Nephron (organoid): Measurements from ENCODE around the gene SPATS2L.

Experiments used
- H3K27ac Mint-ChIP-seq, 3 experiments: 2 replicates each; pipeline ENCODE4 v1.8.0; 2020; ENCODE audit warnings: mixed read lengths in 3 of 3, mild to moderate bottlenecking in 2 of 3, moderate library complexity in 1 of 3
- H3K27me3 Mint-ChIP-seq: 2 replicates; pipeline ENCODE4 v1.8.0; 2021; ENCODE audit warnings: low read depth, mild to moderate bottlenecking, moderate library complexity, mixed read lengths
- H3K36me3 Mint-ChIP-seq: 2 replicates; pipeline ENCODE4 v1.8.0; 2020; ENCODE audit warnings: low read depth, mixed read lengths
- H3K4me1 Mint-ChIP-seq: 2 replicates; pipeline ENCODE4 v1.8.0; 2020; ENCODE audit warnings: mixed read lengths
- H3K4me3 Mint-ChIP-seq, 3 experiments: 2 replicates each; pipeline ENCODE4 v1.8.0; 2020; ENCODE audit warnings: mild to moderate bottlenecking in 3 of 3, mixed read lengths in 3 of 3, moderate library complexity in 2 of 3
- H3K9me3 Mint-ChIP-seq: 2 replicates; pipeline ENCODE4 v1.8.0; 2020; ENCODE audit warnings: mixed read lengths
- CTCF ChIP-seq, 3 experiments: fragments of 200-600 bp; sonication (generic); IDR thresholded peaks; one replicate each; pipeline ENCODE4 v1.5.0; 2021; ENCODE audit warnings: antibody characterized with exemption in 3 of 3; ENCODE audit not compliant: unreplicated experiment in 3 of 3

Gene SPATS2L

GRCh38 chr2:200377355-200378336 is 71.2 kb downstream of the SPATS2L start:
- TF ChIP-seq CTCF (IDR thresholded peaks at IDR 0.05; ENCODE audit: unreplicated experiment in 3 of 3): no peak
- Mint-ChIP-seq H3K9me3 (no peaks in the 10 kb centered on the region), H3K4me3 (no peak overlapping the region), H3K27ac (peak overlapping the region; percentile 80 to 91 (median 89)), H3K36me3 (no peaks in the 10 kb centered on the region), H3K27me3 (no peaks in the 10 kb centered on the region), H3K4me1 (peaks cover 78% of the 10 kb centered on the region)

DNA sequence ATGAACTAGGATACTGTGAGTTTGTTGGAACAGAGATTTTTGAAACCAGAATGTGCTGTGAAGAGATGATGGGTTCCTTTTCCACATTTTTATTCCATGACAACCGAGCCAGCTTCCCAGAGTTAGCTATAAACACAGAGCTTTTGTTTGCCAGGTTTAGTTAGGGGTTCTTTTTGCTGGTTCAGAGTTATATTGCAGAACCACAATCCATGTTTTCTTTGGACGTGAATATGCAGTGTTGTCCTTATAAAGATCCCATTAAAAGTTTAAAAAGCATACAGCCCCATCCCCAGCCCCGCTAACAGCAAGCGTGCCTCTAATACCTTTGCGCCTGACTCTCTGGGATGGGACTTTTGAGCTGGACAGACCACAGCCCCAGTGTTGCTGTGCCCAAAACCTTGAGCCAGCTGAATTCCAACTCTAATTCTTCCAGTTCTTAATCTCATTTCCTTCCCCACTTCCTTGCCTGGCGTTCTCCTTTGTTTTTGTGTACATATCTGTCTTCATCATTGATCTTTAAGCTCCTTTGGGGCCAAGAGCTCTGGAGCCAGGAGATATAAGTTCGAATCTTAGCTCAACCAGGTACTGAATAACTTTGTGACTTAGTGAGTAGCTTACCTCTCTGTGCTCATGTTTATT is 72.3 kb downstream of the SPATS2L start:
- peak overlapping the region in 1 of 3 experiments; percentile 0 for H3K4me3 Mint-ChIP-seq
- peaks cover 87% of the 10 kb centered on the region for H3K4me1 Mint-ChIP-seq
- peak overlapping the region; percentile 80 to 91 (median 89) for H3K27ac Mint-ChIP-seq
- no peak for TF ChIP-seq CTCF (IDR thresholded peaks at IDR 0.05; ENCODE audit: unreplicated experiment in 3 of 3)
- no peaks in the 10 kb centered on the region for H3K36me3 Mint-ChIP-seq
- H3K27me3 Mint-ChIP-seq: no peaks in the 10 kb centered on the region
- H3K9me3 Mint-ChIP-seq: no peaks in the 10 kb centered on the region

DNA sequence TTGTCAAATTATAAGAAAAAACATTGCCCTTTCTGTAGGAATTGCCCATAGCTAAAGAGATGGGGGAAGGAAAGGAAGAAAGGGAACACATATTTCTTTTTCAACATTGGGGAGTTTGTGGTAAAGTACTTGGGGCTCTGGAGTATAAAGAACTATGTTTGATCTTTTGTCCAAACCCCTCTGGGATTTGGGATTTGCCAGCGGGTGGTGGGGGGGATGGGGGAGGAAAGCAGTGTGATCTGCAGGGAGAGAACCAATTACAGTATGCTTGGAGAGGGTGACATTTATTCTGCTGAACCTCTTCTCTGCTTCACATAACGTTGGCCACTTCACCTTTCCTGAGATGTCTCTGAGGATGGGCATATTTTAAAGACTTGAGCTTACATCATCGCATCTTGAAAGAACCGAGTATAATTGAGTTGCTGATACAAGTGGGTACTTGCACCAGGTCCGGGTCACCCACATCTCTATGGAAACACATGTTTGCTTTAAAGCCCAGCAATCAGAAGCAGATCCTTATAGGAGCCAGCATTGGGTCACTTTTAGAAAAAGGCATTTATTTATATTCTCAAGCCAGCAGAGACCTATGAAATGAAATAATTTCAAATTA is 73.1 kb downstream of the SPATS2L start:
- no peak for TF ChIP-seq CTCF (IDR thresholded peaks at IDR 0.05; ENCODE audit: unreplicated experiment in 3 of 3)
- Mint-ChIP-seq H3K27me3 (no peaks in the 10 kb centered on the region), H3K4me3 (no peak overlapping the region), H3K27ac (peak overlapping the region; percentile 80 to 91 (median 89)), H3K9me3 (no peaks in the 10 kb centered on the region), H3K36me3 (no peaks in the 10 kb centered on the region), H3K4me1 (peaks cover 81% of the 10 kb centered on the region)

GRCh38 chr2:200380091-200380561 is 73.6 kb downstream of the SPATS2L start:
- Mint-ChIP-seq H3K4me1 (peaks cover 76% of the 10 kb centered on the region), H3K27ac (peak overlapping the region; percentile 80 to 91 (median 89)), H3K4me3 (no peak overlapping the region), H3K36me3 (peaks cover 2% of the 10 kb centered on the region), H3K9me3 (no peaks in the 10 kb centered on the region), H3K27me3 (no peaks in the 10 kb centered on the region)
- TF ChIP-seq CTCF (IDR thresholded peaks at IDR 0.05; ENCODE audit: unreplicated experiment in 3 of 3): no peak

DNA sequence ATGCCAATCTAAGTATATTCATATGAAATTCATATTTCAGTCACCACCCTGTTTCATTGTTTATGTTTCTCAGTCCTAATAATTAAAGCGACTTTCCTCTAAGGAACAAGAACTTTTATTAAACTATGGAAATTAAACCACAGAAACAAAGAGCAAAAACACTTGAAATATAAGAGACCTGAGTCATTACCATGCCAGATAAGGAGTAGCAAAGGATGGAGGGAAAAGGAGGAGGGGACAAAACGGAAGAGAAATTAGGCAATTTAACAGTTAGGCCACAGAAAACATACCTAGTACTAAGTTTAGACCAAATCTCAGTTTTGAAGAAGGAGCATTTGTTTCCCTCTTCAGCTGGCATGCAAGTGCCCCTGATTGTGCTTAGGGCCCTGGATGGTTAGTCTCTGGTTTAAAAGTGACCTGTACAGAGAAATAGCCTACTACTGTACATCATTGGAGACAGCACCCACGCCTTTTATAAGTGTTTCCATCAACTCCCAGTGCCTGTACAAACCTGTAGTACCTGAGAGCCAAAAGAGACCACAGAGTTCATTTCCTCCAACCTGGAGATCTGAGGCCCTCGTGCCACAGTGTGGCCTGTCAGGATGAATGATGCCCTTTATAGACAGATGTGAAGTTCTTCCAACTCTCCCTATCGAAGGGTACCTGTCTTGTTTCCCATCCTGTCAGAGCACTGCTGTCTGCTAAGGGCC is 74.5 kb downstream of the SPATS2L start:
- Mint-ChIP-seq H3K4me3 (no peak overlapping the region), H3K4me1 (peaks cover 68% of the 10 kb centered on the region), H3K27me3 (no peaks in the 10 kb centered on the region), H3K27ac (peak overlapping the region in 2 of 3 experiments; percentile 67 to 91), H3K9me3 (no peaks in the 10 kb centered on the region), H3K36me3 (peaks cover 5% of the 10 kb centered on the region)
- no peak for TF ChIP-seq CTCF (IDR thresholded peaks at IDR 0.05; ENCODE audit: unreplicated experiment in 3 of 3)
